COLO668 (cell line): ENCODE data around the gene LCT.
"Not testable (repeated sequence)": the region's sequence is repeated elsewhere in the genome, so short reads cannot be mapped to it uniquely, and the experiment has no call there.

Source experiments
- DNase-seq: peaks from one replicate; lab custom pipeline; 2025; ENCODE audit not compliant: unreplicated experiment; lab: John Stamatoyannopoulos, UW

The LCT gene

DNA sequence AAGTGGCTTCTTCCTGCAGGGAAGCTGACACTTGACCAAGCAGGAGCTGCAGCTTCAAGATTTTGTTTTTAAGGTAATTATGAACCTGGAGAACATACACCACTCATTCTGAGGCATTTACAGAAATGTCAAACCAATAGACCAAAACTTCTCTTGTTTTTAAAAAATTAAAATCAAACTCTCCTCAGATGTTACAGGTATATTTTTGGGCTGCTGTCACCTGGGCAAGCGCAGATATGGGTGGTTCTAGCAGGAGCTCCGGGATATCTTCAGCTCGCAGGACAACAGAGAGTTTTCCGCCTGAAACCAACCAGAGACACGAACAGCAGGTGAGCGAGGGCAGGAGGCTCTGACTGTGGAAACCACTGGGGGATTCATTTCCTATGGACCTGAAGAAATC is 4.1 kb downstream of the LCT start:
- DNase-seq, result no peak

GRCh38 chr2:135831180-135831812 is 5.7 kb downstream of the LCT start:
- no peak for DNase-seq

DNA sequence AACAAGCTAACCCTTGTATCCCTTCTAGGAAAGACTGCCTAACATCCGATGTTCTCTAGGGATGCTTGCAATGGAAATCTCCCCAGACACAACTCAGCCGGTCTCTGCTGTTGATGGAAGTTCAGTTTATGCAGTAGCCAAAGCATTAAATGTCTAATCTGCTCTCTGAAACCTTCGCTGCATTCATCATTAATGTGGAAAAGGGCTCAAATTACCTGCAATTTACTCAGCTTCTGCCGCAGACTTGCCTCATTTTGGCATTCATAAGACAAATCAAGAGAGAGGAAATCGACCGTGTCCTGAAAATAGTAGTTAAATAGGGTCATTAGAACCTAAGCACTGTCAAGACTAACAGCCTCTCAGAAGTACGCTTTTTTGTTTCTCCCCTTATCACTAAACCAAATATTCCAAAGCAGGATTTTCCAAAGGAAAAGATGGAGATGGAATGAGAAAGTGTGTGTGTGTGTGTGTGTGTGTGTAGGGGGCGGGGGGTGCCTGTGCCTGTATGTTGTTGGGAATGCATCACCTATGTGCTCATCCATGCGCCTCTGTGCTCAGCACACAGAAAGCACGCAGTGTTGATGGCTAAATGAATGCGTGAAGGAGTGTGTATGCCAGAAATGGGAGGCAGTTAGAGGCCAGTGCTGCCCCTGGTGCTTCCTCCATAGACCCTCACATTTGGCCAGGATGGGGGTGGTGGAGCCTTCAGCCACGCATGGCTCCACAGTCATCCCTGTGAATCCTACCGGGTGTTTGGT is 7.4 kb downstream of the LCT start:
- no peak for DNase-seq

DNA sequence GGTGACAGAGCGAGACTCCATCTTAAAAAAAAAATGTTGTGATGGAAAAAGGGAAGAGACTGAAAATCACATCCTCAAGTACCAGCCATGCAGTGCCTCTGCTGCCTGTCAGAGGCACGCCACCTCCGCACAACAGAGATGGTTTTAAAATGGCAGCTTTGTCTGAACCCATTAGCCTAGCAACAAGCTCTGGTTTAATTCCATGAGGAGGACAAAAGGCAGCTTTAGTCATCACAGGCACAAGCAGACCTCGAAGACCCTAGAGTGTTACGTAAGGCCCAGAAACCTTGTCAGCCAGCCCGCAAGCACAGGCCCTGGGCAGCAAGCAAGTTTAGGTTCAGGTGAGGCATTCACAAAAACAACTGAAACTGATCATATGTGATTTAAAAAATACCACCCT is 10.4 kb downstream of the LCT start:
- no peak for DNase-seq

DNA sequence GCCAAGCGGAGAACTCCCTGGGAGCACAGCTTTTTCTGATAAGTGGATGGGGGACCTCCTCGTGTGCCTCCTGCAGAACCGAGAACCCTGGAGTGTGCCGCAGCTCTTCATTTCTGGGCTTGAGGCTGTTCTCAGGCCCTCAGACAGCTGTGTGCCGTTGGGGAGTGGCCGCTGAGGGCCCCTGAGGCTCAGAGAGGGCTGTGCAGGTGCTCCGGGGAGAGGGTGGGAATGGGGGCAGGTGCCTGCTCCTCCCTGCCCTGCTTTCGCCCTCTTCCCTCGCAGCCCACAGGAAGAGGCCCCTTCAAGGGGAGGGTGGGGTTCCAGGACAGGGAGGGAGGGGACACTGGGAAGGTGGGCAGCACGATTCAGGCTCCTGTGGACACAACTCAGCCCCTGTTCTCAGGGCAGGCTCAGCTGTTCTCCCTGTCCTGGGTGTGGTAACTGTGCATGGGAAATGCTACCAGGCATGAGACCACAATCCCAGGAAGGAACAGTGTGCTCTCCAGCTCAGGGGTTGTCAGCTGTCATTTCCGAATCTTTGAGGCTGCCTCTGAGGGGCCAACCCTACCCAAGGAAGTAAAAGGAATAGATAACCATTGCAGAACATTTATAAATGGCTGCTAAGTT is 11.3 kb downstream of the LCT start:
- peak; percentile 13 for DNase-seq

GRCh38 chr2:135825131-135825530 is 11.9 kb downstream of the LCT start:
- DNase-seq, result no peak

GRCh38 chr2:135822855-135823254 is 14.1 kb downstream of the LCT start:
- DNase-seq, result no peak

DNA sequence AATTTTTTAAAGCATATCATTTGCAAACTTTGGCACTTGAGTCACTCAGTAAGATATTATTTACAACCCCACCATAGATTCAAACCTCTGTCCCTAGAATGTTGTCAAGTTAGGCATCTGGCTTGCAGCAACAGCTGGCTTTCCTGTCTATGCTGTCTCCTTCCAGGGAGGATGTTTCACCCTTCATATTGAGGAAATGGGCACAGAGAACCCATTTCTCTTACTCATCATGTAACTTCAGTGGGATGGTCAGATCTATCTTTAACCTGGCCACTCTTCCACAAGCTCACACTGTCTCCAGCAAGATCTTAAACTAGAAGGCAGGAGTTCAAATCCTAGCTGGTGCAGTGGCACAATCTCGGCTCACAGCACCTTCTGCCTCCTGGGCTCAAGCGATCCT is 15.8 kb downstream of the LCT start:
- no peak for DNase-seq

GRCh38 chr2:135820003-135820618 is 16.9 kb downstream of the LCT start:
- no peak for DNase-seq

GRCh38 chr2:135818937-135819610 is 17.9 kb downstream of the LCT start:
- no peak for DNase-seq

GRCh38 chr2:135817951-135818350 is 19.0 kb downstream of the LCT start:
- no peak for DNase-seq

- DNase-seq, result no peak
These were observed 19.5 kb downstream of the LCT start for GRCh38 chr2:135817466-135817865.

DNA sequence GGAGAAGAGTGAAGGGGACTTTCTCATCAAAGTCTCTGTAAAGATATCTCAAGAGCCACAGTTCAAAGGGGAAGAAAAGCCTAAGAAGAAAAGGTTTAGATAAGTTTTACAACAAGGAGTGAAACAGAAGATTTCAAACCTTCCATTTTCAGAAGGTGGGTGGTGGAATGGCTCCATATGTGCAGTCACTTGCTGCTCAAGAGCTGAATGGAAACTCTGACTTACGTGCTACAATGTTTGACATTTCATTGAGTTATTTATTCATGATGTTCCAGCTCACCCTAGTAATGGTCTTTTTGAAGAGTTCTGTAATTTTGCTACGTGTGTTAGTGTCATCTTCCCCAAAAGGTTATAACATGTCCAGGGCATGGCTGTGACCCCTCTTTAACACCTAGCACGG is 21.7 kb downstream of the LCT start:
- DNase-seq, result no peak

- no peak for DNase-seq
These were observed 24.0 kb downstream of the LCT start for GRCh38 chr2:135812907-135813511.

DNA sequence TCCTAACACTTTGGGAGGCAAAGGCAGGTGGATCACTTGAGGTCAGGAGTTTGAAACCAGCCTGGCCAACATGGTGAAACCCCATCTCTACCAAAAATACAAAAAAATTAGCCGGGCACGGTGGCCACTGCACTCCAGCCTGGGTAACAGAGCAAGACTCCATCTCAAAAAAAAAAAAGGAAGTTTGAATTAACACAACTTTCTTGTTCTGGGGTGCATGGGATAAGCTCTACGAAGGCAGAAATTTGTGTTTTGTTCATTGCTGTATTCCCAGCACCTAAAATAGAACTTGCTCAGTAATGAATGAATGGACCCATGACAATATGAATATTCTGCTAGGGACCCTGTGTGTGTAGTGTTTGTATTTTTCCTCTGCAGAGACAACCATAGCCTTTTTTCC is 29.1 kb downstream of the LCT start:
- not testable (repeated sequence) for DNase-seq

- no peak for DNase-seq
These were observed 33.7 kb downstream of the LCT start for GRCh38 chr2:135803278-135803677.

- DNase-seq, result no peak
These were observed 34.6 kb downstream of the LCT start for GRCh38 chr2:135802350-135802749.

- DNase-seq, result no peak
These were observed 36.2 kb downstream of the LCT start for GRCh38 chr2:135800513-135801460.

GRCh38 chr2:135799738-135800137 is 37.2 kb downstream of the LCT start:
- no peak for DNase-seq

- no peak for DNase-seq
These were observed 38.2 kb downstream of the LCT start for GRCh38 chr2:135798762-135799161.
